Naive thymus-derived CD4-positive, alpha-beta T cell (primary cell): ENCODE measurements around the gene STARD3NL. TPM values are rescaled to one million over a fixed set of nuclear protein-coding genes. Genes with fewer than 3 reads are reported as not detected.
A peak's percentile ranks its signal among the peaks of the same experiment; 100 is the strongest.

ENCODE experiments used
- ATAC-seq: fragments of 150-1000 bp; cut with Tn5 transposase; 2 replicates; pipeline ENCODE4 v1.10.0; 2021; ENCODE audit warnings: mild to moderate bottlenecking, moderate library complexity
- CTCF ChIA-PET: fragments of 350-600 bp; sonication (Branson Sonifier 250); formaldehyde crosslinking; loops from one replicate; lab custom pipeline; 2021; ENCODE audit warnings: antibody characterized with exemption; lab: Charles Lee
- POLR2A ChIA-PET: fragments of 350-600 bp; sonication (Branson Sonifier 250); formaldehyde crosslinking; loops from one replicate; lab custom pipeline; 2021; ENCODE audit warnings: antibody characterized with exemption, inconsistent platforms; lab: Charles Lee
- DNase-seq, 9 donors: peaks; one replicate each; pipeline versions ENCODE4 v3.0.0 to v3.0.0-alpha.2; 2020 to 2022; ENCODE audit warnings: mixed read lengths in 1 of 9
- H3K27ac ChIP-seq: one replicate; pipeline ENCODE4 v1.7.0; 2013; ENCODE audit warnings: mild to moderate bottlenecking, low read depth, low read length, moderate library complexity
- H3K27me3 ChIP-seq, 2 donors: one replicate each; pipeline ENCODE4 v1.7.0; 2013; ENCODE audit warnings: low read length in 2 of 2, mild to moderate bottlenecking in 2 of 2, moderate library complexity in 2 of 2; ENCODE audit not compliant: control insufficient read depth in 2 of 2, insufficient read depth in 2 of 2
- H3K36me3 ChIP-seq, 3 experiments: 1 replicate in 2 of 3; 2 replicates in 1 of 3; pipeline ENCODE4 v1.7.0; 2013; ENCODE audit warnings: low read length in 3 of 3, mild to moderate bottlenecking in 3 of 3, moderate library complexity in 1 of 3; ENCODE audit not compliant: insufficient read depth in 3 of 3, control insufficient read depth in 2 of 3
- H3K4me1 ChIP-seq, 2 donors: one replicate each; pipeline ENCODE4 v1.7.0; 2013; ENCODE audit warnings: low read length in 2 of 2, mild to moderate bottlenecking in 2 of 2, moderate library complexity in 1 of 2; ENCODE audit not compliant: control insufficient read depth in 2 of 2, insufficient read depth in 2 of 2
- H3K4me3 ChIP-seq: 2 replicates; pipeline ENCODE4 v1.7.0; 2013; ENCODE audit warnings: mild to moderate bottlenecking, low read length
- H3K9me3 ChIP-seq, 3 experiments: 1 replicate in 2 of 3; 2 replicates in 1 of 3; pipeline ENCODE4 v1.7.0; 2013; ENCODE audit warnings: low read length in 3 of 3; ENCODE audit not compliant: control insufficient read depth in 2 of 3
- H3K27ac Mint-ChIP-seq, 9 donors: one replicate each; pipeline ENCODE4 v1.8.0; 2020 to 2022; ENCODE audit warnings: mixed read lengths in 9 of 9, mild to moderate bottlenecking in 8 of 9, moderate library complexity in 5 of 9, inconsistent platforms in 2 of 9
- H3K27me3 Mint-ChIP-seq, 5 donors: one replicate each; pipeline ENCODE4 v1.8.0; 2021 to 2022; ENCODE audit warnings: mixed read lengths in 5 of 5, mild to moderate bottlenecking in 1 of 5
- H3K36me3 Mint-ChIP-seq, 5 donors: one replicate each; pipeline ENCODE4 v1.8.0; 2020 to 2022; ENCODE audit warnings: mixed read lengths in 5 of 5, mild to moderate bottlenecking in 3 of 5, inconsistent platforms in 1 of 5
- H3K4me1 Mint-ChIP-seq, 7 donors: one replicate each; pipeline ENCODE4 v1.8.0; 2020 to 2022; ENCODE audit warnings: mixed read lengths in 7 of 7, mild to moderate bottlenecking in 3 of 7, inconsistent platforms in 1 of 7
- H3K4me3 Mint-ChIP-seq, 10 donors: one replicate each; pipeline ENCODE4 v1.8.0; 2020 to 2022; ENCODE audit warnings: mild to moderate bottlenecking in 10 of 10, mixed read lengths in 10 of 10, moderate library complexity in 6 of 10, inconsistent platforms in 2 of 10
- H3K9me3 Mint-ChIP-seq, 11 donors: one replicate each; pipeline ENCODE4 v1.8.0; 2020 to 2022; ENCODE audit warnings: mixed read lengths in 11 of 11, mild to moderate bottlenecking in 4 of 11, inconsistent platforms in 1 of 11, moderate library complexity in 1 of 11
- intact Hi-C, 2 donors: fragments of 100-400 bp; cut with micrococcal nuclease; formaldehyde crosslinking; loops; one replicate each; pipeline ENCODE4 v1.15.1; 2023
- polyA plus RNA-seq, 2 donors: library from polyadenylated mRNA; unstranded; fragments of 300-500 nt; fragmentation: Illumina TruSeq; gene quantifications; one replicate each; pipeline ENCODE4 v1.2.3, GENCODE V29; 2021
- total RNA-seq, 6 experiments: library from RNA in 5 of 6; stranded (reverse) in 5 of 6; gene quantifications; 1 replicate in 5 of 6; 2 replicates in 1 of 6; pipeline ENCODE4 v1.2.3 and lab custom pipeline; 2021 to 2026

Gene STARD3NL
- total and polyA plus RNA-seq, 7 experiments from 2014 or later: 9.4 to 26.9 (median 17.0) TPM

GRCh38 chr7:38211486-38211885, 33.4 kb downstream of the STARD3NL start:
- peak overlapping the region in 1 of 9 donors; percentile 76 for H3K27ac Mint-ChIP-seq
- ATAC-seq: no peak
- no peak overlapping the region for H3K27ac ChIP-seq
- peaks cover 0 to 12% (median 0%) of the 10 kb centered on the region in 3 experiments for H3K36me3 ChIP-seq
- DNase-seq: no peak
- H3K36me3 Mint-ChIP-seq: peaks cover 0 to 28% (median 10%) of the 10 kb centered on the region in 5 donors
- H3K9me3 ChIP-seq: no peaks in the 10 kb centered on the region
- no peaks in the 10 kb centered on the region for H3K27me3 Mint-ChIP-seq
- CTCF ChIA-PET: interaction anchor here (1.2 to 1.8 kb wide), 3 partner anchors 11 to 163 kb away, joined by 4 to 9 read pairs (median 9); no protein-coding TSS in a partner anchor
- no peak overlapping the region for H3K4me3 Mint-ChIP-seq
- H3K9me3 Mint-ChIP-seq: no peaks in the 10 kb centered on the region
- intact Hi-C loops: loop anchor here in 1 of 2 donors (10.0 kb wide), 1 partner anchor 453 kb away; no protein-coding TSS in a partner anchor
- H3K27me3 ChIP-seq: no peaks in the 10 kb centered on the region
- H3K4me3 ChIP-seq: no peak overlapping the region
- H3K4me1 ChIP-seq: peaks cover 8 to 13% of the 10 kb centered on the region in 2 donors
- POLR2A ChIA-PET: interaction anchor here (0.6 to 0.7 kb wide), 2 partner anchors 10 to 378 kb away, joined by 3 to 4 read pairs; no protein-coding TSS in a partner anchor
- peaks cover 4 to 14% (median 10%) of the 10 kb centered on the region in 7 donors for H3K4me1 Mint-ChIP-seq

GRCh38 chr7:38211940-38212339, 33.9 kb downstream of the STARD3NL start:
- Mint-ChIP-seq H3K27ac (peak overlapping the region in 2 of 9 donors; percentile 11 to 76), H3K36me3 (peaks cover 0 to 27% (median 10%) of the 10 kb centered on the region in 5 donors), H3K4me3 (no peak overlapping the region), H3K27me3 (no peaks in the 10 kb centered on the region), H3K9me3 (no peaks in the 10 kb centered on the region), H3K4me1 (peaks cover 4 to 14% (median 10%) of the 10 kb centered on the region in 7 donors)
- CTCF ChIA-PET: interaction anchor here (1.2 to 1.8 kb wide), 4 partner anchors 11 to 165 kb away, joined by 4 to 9 read pairs (median 7); no protein-coding TSS in a partner anchor
- Histone ChIP-seq H3K4me1 (peaks cover 8 to 17% of the 10 kb centered on the region in 2 donors), H3K27ac (no peak overlapping the region), H3K4me3 (no peak overlapping the region), H3K27me3 (no peaks in the 10 kb centered on the region), H3K36me3 (peaks cover 0 to 16% (median 0%) of the 10 kb centered on the region in 3 experiments), H3K9me3 (no peaks in the 10 kb centered on the region)
- ATAC-seq (no peak), DNase-seq (no peak)
- intact Hi-C loops: loop anchor here in 1 of 2 donors (10.0 kb wide), 1 partner anchor 453 kb away; no protein-coding TSS in a partner anchor
- POLR2A ChIA-PET: interaction anchor here (0.7 kb wide), 1 partner anchor 378 kb away, joined by 3 read pairs; no protein-coding TSS in a partner anchor

- H3K4me3 Mint-ChIP-seq: no peak overlapping the region
- H3K27ac Mint-ChIP-seq: no peak overlapping the region
- H3K4me3 ChIP-seq: no peak overlapping the region
- H3K9me3 Mint-ChIP-seq: no peaks in the 10 kb centered on the region
- no peaks in the 10 kb centered on the region for H3K9me3 ChIP-seq
- peaks cover 8 to 48% of the 10 kb centered on the region in 2 donors for H3K4me1 ChIP-seq
- no peaks in the 10 kb centered on the region for H3K27me3 Mint-ChIP-seq
- peaks cover 7 to 29% (median 10%) of the 10 kb centered on the region in 7 donors for H3K4me1 Mint-ChIP-seq
- ChIA-PET CTCF (interaction anchor here (0.8 to 6.2 kb wide), 30 partner anchors 8 to 184 kb away, joined by 3 to 109 read pairs (median 5); partner anchors contain the start of gene STARD3NL), POLR2A (interaction anchor here (0.9 to 1.4 kb wide), 5 partner anchors 37 to 159 kb away, joined by 3 to 4 read pairs (median 3); partner anchors contain the start of gene STARD3NL)
- intact Hi-C loops: loop anchor here (1.0 to 10.0 kb wide), 9 partner anchors 8 to 450 kb away; partner anchors contain the start of gene STARD3NL (in 2 of the 2)
- ATAC-seq (no peak), DNase-seq (no peak)
- no peak overlapping the region for H3K27ac ChIP-seq
- peaks cover 0 to 17% (median 0%) of the 10 kb centered on the region in 3 experiments for H3K36me3 ChIP-seq
- peaks cover 4 to 21% (median 18%) of the 10 kb centered on the region in 5 donors for H3K36me3 Mint-ChIP-seq
- no peaks in the 10 kb centered on the region for H3K27me3 ChIP-seq
Measured at GRCh38 chr7:38215115-38215514, 37.1 kb downstream of the STARD3NL start.

GRCh38 chr7:38215735-38216670, 38.0 kb downstream of the STARD3NL start:
- no peaks in the 10 kb centered on the region for H3K27me3 ChIP-seq
- Mint-ChIP-seq H3K36me3 (peaks cover 4 to 25% (median 17%) of the 10 kb centered on the region in 5 donors), H3K27me3 (no peaks in the 10 kb centered on the region), H3K27ac (peak overlapping the region in 7 of 9 donors; percentile 5 to 72 (median 47)), H3K9me3 (no peaks in the 10 kb centered on the region), H3K4me3 (peak overlapping the region in 5 of 10 donors; percentile 1 to 45 (median 27)), H3K4me1 (peaks cover 7 to 34% (median 10%) of the 10 kb centered on the region in 7 donors)
- H3K4me3 ChIP-seq: no peak overlapping the region
- ChIA-PET POLR2A (interaction anchor here (0.9 to 1.4 kb wide), 5 partner anchors 38 to 158 kb away, joined by 3 to 4 read pairs (median 3); partner anchors contain the start of gene STARD3NL), CTCF (interaction anchor here (0.6 to 6.2 kb wide), 33 partner anchors 9 to 183 kb away, joined by 3 to 109 read pairs (median 4); partner anchors contain the start of gene STARD3NL)
- ATAC-seq: peak; percentile 95
- peaks cover 8 to 57% of the 10 kb centered on the region in 2 donors for H3K4me1 ChIP-seq
- intact Hi-C loops: loop anchor here (1.0 to 10.0 kb wide), 9 partner anchors 7 to 449 kb away; partner anchors contain the start of gene STARD3NL (in 2 of the 2)
- DNase-seq: peak; percentile 50 to 73 (median 65)
- peaks cover 0 to 21% (median 3%) of the 10 kb centered on the region in 3 experiments for H3K36me3 ChIP-seq
- H3K9me3 ChIP-seq: no peaks in the 10 kb centered on the region
- peak overlapping the region; percentile 27 for H3K27ac ChIP-seq

- Mint-ChIP-seq H3K27me3 (no peaks in the 10 kb centered on the region), H3K4me1 (peaks cover 11 to 42% (median 13%) of the 10 kb centered on the region in 7 donors), H3K9me3 (no peaks in the 10 kb centered on the region), H3K27ac (no peak overlapping the region), H3K4me3 (peak overlapping the region in 1 of 10 donors; percentile 21), H3K36me3 (peaks cover 4 to 24% (median 13%) of the 10 kb centered on the region in 5 donors)
- Histone ChIP-seq H3K4me1 (peaks cover 8 to 74% of the 10 kb centered on the region in 2 donors), H3K9me3 (no peaks in the 10 kb centered on the region), H3K4me3 (peak overlapping the region; percentile 3), H3K36me3 (peaks cover 0 to 27% (median 3%) of the 10 kb centered on the region in 3 experiments), H3K27me3 (no peaks in the 10 kb centered on the region), H3K27ac (no peak overlapping the region)
- CTCF ChIA-PET: interaction anchor here (1.1 to 7.5 kb wide), 8 partner anchors 30 to 156 kb away, joined by 3 to 109 read pairs (median 12); no protein-coding TSS in a partner anchor
- POLR2A ChIA-PET: interaction anchor here (0.9 to 1.2 kb wide), 2 partner anchors 17 to 151 kb away, joined by 4 to 7 read pairs; no protein-coding TSS in a partner anchor
- ATAC-seq: no peak
- intact Hi-C loops: loop anchor here in 1 of 2 donors (10.0 kb wide), 1 partner anchor 447 kb away; no protein-coding TSS in a partner anchor
- no peak for DNase-seq
Measured at GRCh38 chr7:38217672-38218071, 39.6 kb downstream of the STARD3NL start.
